Stomach (tissue), 9 donors: Measurements from ENCODE around the gene SAPCD2. TPM values are rescaled to one million over a fixed set of nuclear protein-coding genes. Genes with fewer than 3 reads are reported as not detected.

ENCODE experiments used
- DNase-seq, 2 donors: peaks; one replicate each; pipeline versions ENCODE4 v3.0.0 to v3.0.0-alpha.2; 2013 to 2019
- H3K27ac ChIP-seq, 5 donors: fragments of 200-600 bp in 4 of 5; sonication (generic) in 4 of 5; one replicate each; pipeline ENCODE4 v1.5.1; 2013 to 2019; ENCODE audit warnings: mild to moderate bottlenecking in 1 of 5, moderate library complexity in 1 of 5
- H3K27me3 ChIP-seq, 3 donors: fragments of 200-600 bp; sonication (generic); one replicate each; pipeline ENCODE4 v1.5.1; 2017 to 2019; ENCODE audit warnings: mixed run types in 1 of 3
- H3K36me3 ChIP-seq, 4 donors: fragments of 200-600 bp; sonication (generic); 1 replicate in 3 of 4; 2 replicates in 1 of 4; pipeline ENCODE4 v1.5.1; 2016 to 2019
- H3K4me1 ChIP-seq, 4 donors: fragments of 200-600 bp; sonication (generic); one replicate each; pipeline ENCODE4 v1.5.1; 2016 to 2019
- H3K4me3 ChIP-seq, 4 donors: fragments of 200-600 bp; sonication (generic) in 3 of 4; one replicate each; pipeline ENCODE4 v1.5.1; 2016 to 2019; ENCODE audit warnings: mild to moderate bottlenecking in 1 of 4
- H3K9me3 ChIP-seq, 4 donors: fragments of 200-600 bp; sonication (generic); one replicate each; pipeline ENCODE4 v1.5.1; 2016 to 2019
- CTCF ChIP-seq, 7 experiments: fragments of 450-650 bp in 4 of 7; fragments of 200-600 bp in 3 of 7; sonication (generic) in 3 of 7; IDR thresholded peaks; one replicate each; pipeline ENCODE4 v1.5.1; 2016 to 2019; ENCODE audit warnings: antibody characterized with exemption in 7 of 7, control low read depth in 2 of 7, mild to moderate bottlenecking in 1 of 7
- EP300 ChIP-seq: sonication (generic); formaldehyde crosslinking; IDR thresholded peaks from one replicate; pipeline ENCODE4 v1.6.1; 2017; ENCODE audit warnings: antibody characterized with exemption
- POLR2A ChIP-seq, 4 donors: fragments of 450-650 bp; IDR thresholded peaks; one replicate each; pipeline ENCODE4 v1.6.1; 2016; ENCODE audit warnings: antibody characterized with exemption in 4 of 4, control low read depth in 2 of 4, mild to moderate bottlenecking in 1 of 4, moderate library complexity in 1 of 4
- POLR2AphosphoS5 ChIP-seq, 3 donors: sonication (generic); formaldehyde crosslinking; IDR thresholded peaks; one replicate each; pipeline ENCODE4 v1.6.1; 2016; ENCODE audit warnings: antibody characterized with exemption in 3 of 3
- WGBS, 5 donors: extraction: QIAGEN DNeasy Blood & Tissue Kit in 3 of 5; methylation state at CpG; one replicate each; pipeline versions ENCODE4 v1.1.5 to v1.1.7; 2013 to 2018; 5-methylcytosine and 5-hydroxymethylcytosine counted together
- intact Hi-C: fragments of 100-400 bp; cut with DNase I; formaldehyde crosslinking; loops from one replicate; pipeline ENCODE4 v1.15.1; 2023; ENCODE audit warnings: low total_unique reads
- polyA plus RNA-seq, 3 donors: library from polyadenylated mRNA; stranded (reverse); fragments of 200-250 nt; gene quantifications; one replicate each; pipeline ENCODE4 v1.2.3, GENCODE V29; 2013
- total RNA-seq, 5 donors: library from RNA; depleted of rRNA; stranded (reverse); fragments of >200 nt; gene quantifications; one replicate each; pipeline versions ENCODE4 v1.1.0 to v1.2.3, GENCODE V29; 2014 to 2016
- donor health status: healthy with polysubstance abuse.
- donor health status: Bipolar disorder and iron deficiency.
- donor health status: healthy.

The SAPCD2 gene
- total and polyA plus RNA-seq, 8 donors = 1.7 to 84.9 (median 3.8) TPM; not detected in 1

- Histone ChIP-seq H3K4me3 (no peak overlapping the region), H3K36me3 (peaks cover 15 to 49% (median 47%) of the 10 kb centered on the region in 4 donors), H3K27me3 (peaks cover 0 to 8% (median 0%) of the 10 kb centered on the region in 3 donors), H3K4me1 (peaks cover 26 to 65% (median 54%) of the 10 kb centered on the region in 4 donors), H3K27ac (peak overlapping the region; percentile 13 to 79 (median 69)), H3K9me3 (no peaks in the 10 kb centered on the region)
- WGBS, 5 donors = 41 to 63% (median 62%) methylated on average over 10 to 12 of the region's 12 CpGs
- intact Hi-C loops = no loop called here
- DNase-seq = peak; percentile 56
- TF ChIP-seq CTCF (IDR thresholded peaks at IDR 0.05) = no peak
- TF ChIP-seq EP300 = no peak
- TF ChIP-seq POLR2AphosphoS5 (IDR thresholded peaks at IDR 0.05) = peak in 1 of 3 donors; percentile 18
- TF ChIP-seq POLR2A (IDR thresholded peaks at IDR 0.05) = no peak
Observed at GRCh38 chr9:137083394-137084004, 13.1 kb upstream of the SAPCD2 start.

- Histone ChIP-seq H3K27ac (peak overlapping the region in 4 of 5 donors; percentile 48 to 79 (median 70)), H3K4me1 (peaks cover 31 to 66% (median 55%) of the 10 kb centered on the region in 4 donors), H3K4me3 (no peak overlapping the region), H3K27me3 (peaks cover 0 to 14% (median 0%) of the 10 kb centered on the region in 3 donors), H3K36me3 (peaks cover 15 to 49% (median 47%) of the 10 kb centered on the region in 4 donors), H3K9me3 (no peaks in the 10 kb centered on the region)
- DNase-seq = no peak
- intact Hi-C loops = no loop called here
- TF ChIP-seq POLR2AphosphoS5 (IDR thresholded peaks at IDR 0.05) (no peak), POLR2A (IDR thresholded peaks at IDR 0.05) (no peak), EP300 (no peak), CTCF (IDR thresholded peaks at IDR 0.05) (no peak)
- 84 to 92% (median 90%) methylated on average over 7 to 8 of the region's 8 CpGs for WGBS, 5 donors
Observed at GRCh38 chr9:137082925-137083290, 12.6 kb upstream of the SAPCD2 start.

- DNase-seq = no peak
- intact Hi-C loops = no loop called here
- TF ChIP-seq POLR2A (IDR thresholded peaks at IDR 0.05) (no peak), POLR2AphosphoS5 (IDR thresholded peaks at IDR 0.05) (no peak), EP300 (no peak), CTCF (IDR thresholded peaks at IDR 0.05) (no peak)
- H3K27ac ChIP-seq = peak overlapping the region in 4 of 5 donors; percentile 48 to 79 (median 70)
- peaks cover 15 to 49% (median 47%) of the 10 kb centered on the region in 4 donors for H3K36me3 ChIP-seq
- peaks cover 29 to 64% (median 53%) of the 10 kb centered on the region in 4 donors for H3K4me1 ChIP-seq
- H3K4me3 ChIP-seq = no peak overlapping the region
- peaks cover 0 to 17% (median 0%) of the 10 kb centered on the region in 3 donors for H3K27me3 ChIP-seq
- 93 to 96% (median 94%) methylated on average over 11 to 16 of the region's 16 CpGs for WGBS, 5 donors
- H3K9me3 ChIP-seq = no peaks in the 10 kb centered on the region
Observed at GRCh38 chr9:137082222-137082924, 12.0 kb upstream of the SAPCD2 start.

GRCh38 chr9:137080260-137081122, 10.1 kb upstream of the SAPCD2 start:
- 88 to 96% (median 92%) methylated on average over 13 to 24 of the region's 24 CpGs for WGBS, 5 donors
- no peak for DNase-seq

More at GRCh38 chr9:137080260-137081122, 10.1 kb upstream of the SAPCD2 start:
- Histone ChIP-seq H3K27me3 (peaks cover 0 to 31% (median 0%) of the 10 kb centered on the region in 3 donors), H3K4me1 (peaks cover 22 to 58% (median 48%) of the 10 kb centered on the region in 4 donors), H3K9me3 (no peaks in the 10 kb centered on the region), H3K4me3 (no peak overlapping the region), H3K36me3 (peaks cover 15 to 49% (median 47%) of the 10 kb centered on the region in 4 donors), H3K27ac (no peak overlapping the region)
- TF ChIP-seq POLR2AphosphoS5 (IDR thresholded peaks at IDR 0.05) = no peak
- no peak for TF ChIP-seq EP300
- intact Hi-C loops = no loop called here
